Gastrocnemius medialis (tissue), 4 donors: Measurements from ENCODE around the gene TIMM8B. TPM values are rescaled to one million over a fixed set of nuclear protein-coding genes. Genes with fewer than 3 reads are reported as not detected.
"Not testable (repeated sequence)": the region's sequence is repeated elsewhere in the genome, so short reads cannot be mapped to it uniquely, and the experiment has no call there.

Experiments
- ATAC-seq, 2 donors: fragments of 150-250 bp; one replicate each; pipeline ENCODE4 v1.9.1; 2016
- DNase-seq, 2 donors: peaks; one replicate each; pipeline ENCODE4 v3.0.0-alpha.2; 2019
- H3K27ac ChIP-seq, 4 donors: fragments of 200-600 bp; sonication (generic); 1 replicate in 1 of 4; 2 replicates in 3 of 4; pipeline ENCODE4 v1.5.1; 2016 to 2018; ENCODE audit warnings: mild to moderate bottlenecking in 2 of 4, moderate library complexity in 1 of 4
- H3K27me3 ChIP-seq, 3 donors: fragments of 200-600 bp; sonication (generic) in 2 of 3; 1 replicate in 1 of 3; 2 replicates in 2 of 3; pipeline versions ENCODE4 v1.5.1 to v1.6.0; 2016 to 2019; ENCODE audit warnings: mild to moderate bottlenecking in 1 of 3, moderate library complexity in 1 of 3
- H3K36me3 ChIP-seq, 2 donors: fragments of 200-600 bp; sonication (generic) in 1 of 2; one replicate each; pipeline ENCODE4 v1.5.1; 2017 to 2018
- H3K4me1 ChIP-seq, 2 donors: fragments of 200-600 bp; sonication (generic) in 1 of 2; one replicate each; pipeline ENCODE4 v1.5.1; 2016 to 2017; ENCODE audit warnings: mild to moderate bottlenecking in 2 of 2
- H3K4me3 ChIP-seq, 4 donors: fragments of 200-600 bp; sonication (generic) in 3 of 4; 1 replicate in 1 of 4; 2 replicates in 3 of 4; pipeline ENCODE4 v1.5.1; 2016 to 2019; ENCODE audit warnings: mild to moderate bottlenecking in 2 of 4
- H3K9me3 ChIP-seq, 3 donors: fragments of 200-600 bp; sonication (generic) in 2 of 3; 1 replicate in 1 of 3; 2 replicates in 2 of 3; pipeline ENCODE4 v1.5.1; 2016 to 2019
- CTCF ChIP-seq, 5 experiments: fragments of 450-650 bp in 3 of 5; fragments of 200-600 bp in 2 of 5; sonication (generic) in 2 of 5; IDR thresholded peaks in 4 of 5; conservative IDR thresholded peaks in 1 of 5; 1 replicate in 4 of 5; 2 replicates in 1 of 5; pipeline ENCODE4 v1.5.1; 2016 to 2019; ENCODE audit warnings: antibody characterized with exemption in 5 of 5, mild to moderate bottlenecking in 3 of 5, moderate library complexity in 3 of 5
- POLR2A ChIP-seq, 2 donors: fragments of 450-650 bp; IDR thresholded peaks; one replicate each; pipeline ENCODE4 v1.6.1; 2017; ENCODE audit warnings: antibody characterized with exemption in 2 of 2, mild to moderate bottlenecking in 2 of 2, moderate library complexity in 2 of 2
- in situ Hi-C, 4 donors: fragments of 200-750 bp; cut with MboI; loops; one replicate each; pipeline versions ENCODE4 v1.15.0 to v1.8.0; 2017; ENCODE audit warnings: low sequenced_read_pairs in 4 of 4
- intact Hi-C: fragments of 100-400 bp; cut with DNase I; formaldehyde crosslinking; loops from one replicate; pipeline ENCODE4 v1.15.1; 2023; ENCODE audit warnings: low total_unique reads
- total RNA-seq, 4 donors: library from RNA; depleted of rRNA; stranded (reverse); fragments of >200 nt; gene quantifications; one replicate each; pipeline versions ENCODE4 v1.1.0 to v1.2.3, GENCODE V29; 2016

Gene TIMM8B
- total RNA-seq, 4 donors from 2014 or later, result 60.3 to 93.2 (median 69.4) TPM

GRCh38 chr11:112096194-112096593 lies 9.6 kb upstream of the TIMM8B start:
- Histone ChIP-seq H3K9me3 (no peaks in the 10 kb centered on the region), H3K4me1 (peaks cover 15 to 27% of the 10 kb centered on the region in 2 donors), H3K36me3 (peaks cover 0 to 59% of the 10 kb centered on the region in 2 donors), H3K4me3 (no peak overlapping the region), H3K27me3 (no peaks in the 10 kb centered on the region), H3K27ac (no peak overlapping the region)
- DNase-seq, result no peak
- intact Hi-C loops, result no loop called here
- in situ Hi-C loops, result no loop called here
- no peak for ATAC-seq
- TF ChIP-seq CTCF (IDR thresholded peaks at IDR 0.05 in 4 of 5, conservative IDR thresholded peaks at IDR 0.05 in 1 of 5) (no peak), POLR2A (IDR thresholded peaks at IDR 0.05) (no peak)

- ATAC-seq, DNase-seq, intact Hi-C loops, in situ Hi-C loops, H3K27ac ChIP-seq, H3K9me3 ChIP-seq, H3K27me3 ChIP-seq, H3K4me3 ChIP-seq: not testable (repeated sequence)
- Histone ChIP-seq H3K4me1 (peaks cover 19 to 24% of the 10 kb centered on the region in 2 donors), H3K36me3 (peaks cover 0 to 68% of the 10 kb centered on the region in 2 donors)
These were observed 8.7 kb upstream of the TIMM8B start for GRCh38 chr11:112095302-112095701.

- H3K9me3 ChIP-seq, result no peaks in the 10 kb centered on the region
- peak overlapping the region; percentile 79 to 97 (median 90) for H3K27ac ChIP-seq
- peaks cover 52 to 69% of the 10 kb centered on the region in 2 donors for H3K4me1 ChIP-seq
- H3K4me3 ChIP-seq, result peak overlapping the region; percentile 82 to 99 (median 90)
- ATAC-seq (peak in 1 of 2 donors; percentile 21), DNase-seq (no peak)
- H3K27me3 ChIP-seq, result no peaks in the 10 kb centered on the region
- H3K36me3 ChIP-seq, result peaks cover 0 to 66% of the 10 kb centered on the region in 2 donors
- intact Hi-C loops (loop anchor here (5.0 to 10.0 kb wide), 4 partner anchors 60 to 1228 kb away; partner anchors contain the start of genes CFAP68, DIXDC1, DLAT and FDXACB1), in situ Hi-C loops (loop anchor here in 1 of 4 donors (10.0 kb wide), 1 partner anchor 212 kb away; the partner anchor contains the start of genes ALG9, CFAP68 and FDXACB1)
- TF ChIP-seq POLR2A (IDR thresholded peaks at IDR 0.05), result no peak
- TF ChIP-seq CTCF (IDR thresholded peaks at IDR 0.05 in 4 of 5, conservative IDR thresholded peaks at IDR 0.05 in 1 of 5), result no peak
These were observed 656 bp upstream of the TIMM8B start for GRCh38 chr11:112087212-112087611.

DNA sequence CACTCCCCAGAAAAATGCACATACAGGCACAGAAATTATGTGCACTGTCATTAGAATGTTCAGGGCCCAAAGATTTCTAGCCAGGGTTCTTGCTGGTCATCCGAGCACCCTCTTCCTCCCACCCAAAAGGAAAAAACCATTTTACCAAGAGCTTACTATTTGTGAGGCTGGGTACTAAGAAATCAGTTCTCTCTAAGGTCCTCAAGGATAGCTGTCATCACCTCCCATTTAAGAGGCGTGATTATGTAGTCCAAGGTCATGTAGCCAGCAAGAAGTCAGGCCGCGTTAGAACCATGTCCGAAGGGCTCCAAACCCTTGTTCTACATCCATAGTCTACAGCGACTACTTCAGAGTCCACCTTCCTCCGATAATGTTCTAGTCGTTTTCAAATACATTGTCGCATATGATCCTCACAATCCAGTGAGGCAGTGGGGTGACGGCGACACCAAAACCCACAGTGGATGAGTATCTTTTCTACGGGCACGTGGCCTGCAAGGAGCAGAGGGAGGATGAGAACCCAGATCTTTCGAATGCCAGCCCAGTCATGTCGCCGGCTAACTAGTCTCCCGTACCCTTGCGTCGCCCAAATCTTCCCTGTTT lies 634 bp downstream of the TIMM8B start:
- peak; percentile 34 to 55 for ATAC-seq
- peaks cover 0 to 66% of the 10 kb centered on the region in 2 donors for H3K36me3 ChIP-seq
- intact Hi-C loops, result loop anchor here (5.0 to 10.0 kb wide), 4 partner anchors 59 to 1229 kb away; partner anchors contain the start of genes CFAP68, DIXDC1, DLAT and FDXACB1

More for the DNA sequence above, 634 bp downstream of the TIMM8B start:
- Histone ChIP-seq H3K4me1 (peaks cover 46 to 60% of the 10 kb centered on the region in 2 donors), H3K4me3 (peak overlapping the region; percentile 82 to 99 (median 90)), H3K27ac (peak overlapping the region; percentile 79 to 97 (median 90)), H3K9me3 (no peaks in the 10 kb centered on the region), H3K27me3 (no peaks in the 10 kb centered on the region)
- peak; percentile 13 to 34 for DNase-seq
- in situ Hi-C loops, result loop anchor here in 1 of 4 donors (10.0 kb wide), 1 partner anchor 211 kb away; the partner anchor contains the start of genes ALG9, CFAP68 and FDXACB1
- TF ChIP-seq CTCF (IDR thresholded peaks at IDR 0.05 in 4 of 5, conservative IDR thresholded peaks at IDR 0.05 in 1 of 5), result no peak
- no peak for TF ChIP-seq POLR2A (IDR thresholded peaks at IDR 0.05)
